ENCODE results near the gene GNG2.

GNG2 gene

GRCh38 chr14:51860164-51860824, at the start of gene GNG2:
TSS of gene GNG2 (plus strand) at chr14:51860612. CDS start at chr14:51950679, 90,067 bp downstream.
- DNase-seq (ENCODE audit: low read depth, low spot score), result no peak

- DNase-seq (ENCODE audit: low read depth, low spot score), result no peak
These were observed 48.7 kb upstream of the GNG2 start for GRCh38 chr14:51811706-51812105.

- no peak for DNase-seq (ENCODE audit: low read depth, low spot score)
These were observed 44.4 kb upstream of the GNG2 start for GRCh38 chr14:51816031-51816430.

GRCh38 chr14:51817326-51817725, 43.1 kb upstream of the GNG2 start:
- no peak for DNase-seq (ENCODE audit: low read depth, low spot score)

- no peak for DNase-seq (ENCODE audit: low read depth, low spot score)
These were observed 41.5 kb upstream of the GNG2 start for GRCh38 chr14:51818748-51819380.

- no peak for DNase-seq (ENCODE audit: low read depth, low spot score)
These were observed 38.6 kb upstream of the GNG2 start for GRCh38 chr14:51821822-51822221.

GRCh38 chr14:51822499-51822898, 37.9 kb upstream of the GNG2 start:
- DNase-seq (ENCODE audit: low read depth, low spot score), result no peak

- no peak for DNase-seq (ENCODE audit: low read depth, low spot score)
These were observed 36.7 kb upstream of the GNG2 start for GRCh38 chr14:51823706-51824105.

GRCh38 chr14:51824191-51824590, 36.2 kb upstream of the GNG2 start:
- DNase-seq (ENCODE audit: low read depth, low spot score), result no peak

- no peak for DNase-seq (ENCODE audit: low read depth, low spot score)
These were observed 34.5 kb upstream of the GNG2 start for GRCh38 chr14:51825926-51826325.

- DNase-seq (ENCODE audit: low read depth, low spot score), result no peak
These were observed 32.2 kb upstream of the GNG2 start for GRCh38 chr14:51828017-51828797.

- no peak for DNase-seq (ENCODE audit: low read depth, low spot score)
These were observed 26.2 kb upstream of the GNG2 start for GRCh38 chr14:51834240-51834639.

- DNase-seq (ENCODE audit: low read depth, low spot score), result no peak
These were observed 24.0 kb upstream of the GNG2 start for GRCh38 chr14:51836417-51836816.

- no peak for DNase-seq (ENCODE audit: low read depth, low spot score)
These were observed 16.1 kb upstream of the GNG2 start for GRCh38 chr14:51844081-51844881.

- DNase-seq (ENCODE audit: low read depth, low spot score), result no peak
These were observed 14.6 kb upstream of the GNG2 start for GRCh38 chr14:51845811-51846210.

GRCh38 chr14:51846631-51847488, 13.6 kb upstream of the GNG2 start:
- peak; percentile 63 for DNase-seq (ENCODE audit: low read depth, low spot score)

- DNase-seq (ENCODE audit: low read depth, low spot score), result no peak
These were observed 13.0 kb upstream of the GNG2 start for GRCh38 chr14:51847489-51847796.

GRCh38 chr14:51848120-51848519, 12.3 kb upstream of the GNG2 start:
- no peak for DNase-seq (ENCODE audit: low read depth, low spot score)

GRCh38 chr14:51849097-51849496, 11.3 kb upstream of the GNG2 start:
- no peak for DNase-seq (ENCODE audit: low read depth, low spot score)

GRCh38 chr14:51850651-51851050, 9.8 kb upstream of the GNG2 start:
- DNase-seq (ENCODE audit: low read depth, low spot score), result no peak

GRCh38 chr14:51852541-51852940, 7.9 kb upstream of the GNG2 start:
- DNase-seq (ENCODE audit: low read depth, low spot score), result no peak
